K562 (cell line): ENCODE measurements around the gene TMEM86A. TPM values are rescaled to one million over a fixed set of nuclear protein-coding genes. Genes with fewer than 3 reads are reported as not detected.
"Not testable (repeated sequence)": the region's sequence is repeated elsewhere in the genome, so short reads cannot be mapped to it uniquely, and the experiment has no call there.

Source experiments
- ATAC-seq: fragments of 200-7000 bp; cut with Tn5 transposase; 3 replicates; pipeline ENCODE4 v1.9.1; 2020; ENCODE audit warnings: moderate library complexity
- BruUV-seq: library from RNA; stranded (reverse); fragments of 400-500 nt; replicated peaks from 2 replicates; lab custom pipeline; 2021; lab: Mats Ljungman, UMichigan
- CTCF ChIA-PET: fragments of 300-600 bp; formaldehyde crosslinking; extraction: SDS; loops from one replicate; lab custom pipeline; 2021; ENCODE audit warnings: low intra/inter-chr PET ratio; lab: Yijun Ruan, JAX
- POLR2A ChIA-PET: fragments of 300-600, 350-650 bp; sonication (Branson Sonifier 250); formaldehyde crosslinking; extraction: SDS; loops from one replicate; lab custom pipeline; 2021; ENCODE audit warnings: antibody characterized with exemption, inconsistent platforms; lab: Yijun Ruan, JAX
- DNase-seq, 4 experiments: peaks; one replicate each; pipeline versions ENCODE4 v3.0.0 to v3.0.0-alpha.2; 2011 to 2018; ENCODE audit warnings: low spot score in 3 of 4, mixed read lengths in 3 of 4; ENCODE audit errors: extremely low read depth in 1 of 4
- FAIRE-seq: peaks from 2 replicates; lab custom pipeline; 2011; peaks lifted over from hg19 to GRCh38; lab: Jason Lieb, UNC
- H2AFZ ChIP-seq: 2 replicates; pipeline ENCODE4 v1.6.0; 2011; ENCODE audit warnings: low read depth, low read length, control low read depth, inconsistent platforms
- H3K27ac ChIP-seq: fragments of 200-600 bp; 3 replicates; pipeline ENCODE4 v1.8.0; 2011; ENCODE audit warnings: low read depth, mild to moderate bottlenecking, control low read depth, inconsistent platforms, low read length, moderate library complexity, mixed read lengths; ENCODE audit errors: extremely low read depth
- H3K27me3 ChIP-seq, 2 experiments: fragments of 300-600 bp in 1 of 2; 2 replicates in 1 of 2; 3 replicates in 1 of 2; pipeline versions ENCODE4 v1.6.0 to v1.8.0; 2011; ENCODE audit warnings: inconsistent platforms in 2 of 2, low read length in 2 of 2, mild to moderate bottlenecking in 1 of 2, mixed read lengths in 1 of 2, moderate library complexity in 1 of 2; ENCODE audit not compliant: control insufficient read depth in 2 of 2, insufficient read depth in 2 of 2
- H3K36me3 ChIP-seq: fragments of 300-600 bp; 3 replicates; pipeline ENCODE4 v1.8.0; 2011; ENCODE audit warnings: mild to moderate bottlenecking, low read length, inconsistent platforms; ENCODE audit not compliant: control insufficient read depth, insufficient read depth
- H3K4me1 ChIP-seq, 2 experiments: fragments of 200-600 bp in 1 of 2; replicated peaks in 1 of 2; 2 replicates in 1 of 2; 3 replicates in 1 of 2; pipeline versions ENCODE4 v1.5.1 to v1.8.0; 2011; ENCODE audit warnings: inconsistent platforms in 2 of 2, low read length in 2 of 2, mild to moderate bottlenecking in 1 of 2, mixed read lengths in 1 of 2, moderate library complexity in 1 of 2; ENCODE audit not compliant: control insufficient read depth in 2 of 2, insufficient read depth in 2 of 2
- H3K4me2 ChIP-seq: 2 replicates; pipeline ENCODE4 v1.6.1; 2011; ENCODE audit warnings: low read length, control low read depth, inconsistent platforms, mixed read lengths; ENCODE audit not compliant: insufficient read depth
- H3K4me3 ChIP-seq: fragments of 200-600 bp; sonication (generic), shearing (Covaris generic); 2 replicates; pipeline ENCODE4 v1.5.1; 2016; ENCODE audit warnings: control low read depth, inconsistent platforms
- H3K79me2 ChIP-seq: fragments of 200-600 bp; 3 replicates; pipeline ENCODE4 v1.8.0; 2011; ENCODE audit warnings: low read length, inconsistent platforms; ENCODE audit not compliant: control insufficient read depth, insufficient read depth
- H3K9ac ChIP-seq, 2 experiments: 2 replicates each; pipeline versions ENCODE4 v1.6.0 to v1.6.1; 2011; ENCODE audit warnings: low read depth in 2 of 2, low read length in 2 of 2, control low read depth in 1 of 2, inconsistent platforms in 1 of 2, mild to moderate bottlenecking in 1 of 2, mixed read lengths in 1 of 2; ENCODE audit not compliant: insufficient read depth in 1 of 2
- H3K9me1 ChIP-seq: one replicate; pipeline ENCODE4 v1.6.0; 2011; ENCODE audit warnings: inconsistent platforms, mild to moderate bottlenecking, low read length, moderate library complexity; ENCODE audit not compliant: control insufficient read depth, insufficient read depth
- H3K9me3 ChIP-seq: replicated peaks from 2 replicates; pipeline ENCODE4 v1.5.1; 2011; ENCODE audit warnings: low read depth, low read length, inconsistent platforms; ENCODE audit not compliant: control insufficient read depth, insufficient read depth
- H4K20me1 ChIP-seq: replicated peaks from 2 replicates; pipeline ENCODE4 v1.6.1; 2011; ENCODE audit warnings: low read length, inconsistent platforms, mixed read lengths; ENCODE audit not compliant: control insufficient read depth, insufficient read depth
- BACH1 ChIP-seq: fragments of 200-800 bp; sonication (Bioruptor generic); IDR thresholded peaks from 2 replicates; pipeline ENCODE4 v1.6.1; 2016; ENCODE audit warnings: missing genetic modification characterization, missing compliant biosample characterization
- CBFA2T3 ChIP-seq: fragments of 450-650 bp; IDR thresholded peaks from 2 replicates; pipeline ENCODE4 v1.6.1; 2017
- CTBP1 ChIP-seq: fragments of 450-650 bp; IDR thresholded peaks from 2 replicates; pipeline ENCODE4 v1.6.1; 2016; ENCODE audit warnings: borderline replicate concordance
- ELF4 ChIP-seq: fragments of 450-650 bp; formaldehyde crosslinking; IDR thresholded peaks from 2 replicates; pipeline ENCODE4 v1.4.0; 2022; ENCODE audit warnings: missing genetic modification characterization
- ESRRA ChIP-seq: fragments of 450-650 bp; IDR thresholded peaks from 2 replicates; pipeline ENCODE4 v1.6.1; 2014; ENCODE audit warnings: low read depth, mild to moderate bottlenecking, moderate library complexity, borderline replicate concordance
- ILK ChIP-seq: fragments of 450-650 bp; IDR thresholded peaks from 2 replicates; pipeline ENCODE4 v1.6.1; 2016; ENCODE audit warnings: missing genetic modification characterization, low read depth, mild to moderate bottlenecking, missing compliant biosample characterization, moderate library complexity, borderline replicate concordance
- MYC ChIP-seq, 2 experiments: fragments of 250-450 bp in 1 of 2; sonication (Bioruptor Pico) in 1 of 2; IDR thresholded peaks; 2 replicates each; pipeline versions ENCODE4 v1.5.1 to v1.6.1; 2012 to 2021; ENCODE audit warnings: low read depth in 2 of 2, borderline replicate concordance in 1 of 2, improper control_type of control experiment in 1 of 2, low read length in 1 of 2, mild to moderate bottlenecking in 1 of 2, moderate library complexity in 1 of 2
- NCOR1 ChIP-seq: fragments of 450-650 bp; IDR thresholded peaks from 2 replicates; pipeline ENCODE4 v1.6.1; 2016; ENCODE audit warnings: mild to moderate bottlenecking, moderate library complexity
- NFIX ChIP-seq: fragments of 250-450 bp; sonication (Bioruptor Pico); IDR thresholded peaks from 2 replicates; pipeline ENCODE4 v1.4.0; 2020; ENCODE audit warnings: low read depth, mild to moderate bottlenecking, moderate library complexity
- NR2F6 ChIP-seq: fragments of 450-650 bp; formaldehyde crosslinking; IDR thresholded peaks from 2 replicates; pipeline ENCODE4 v1.4.0; 2020; ENCODE audit warnings: mild to moderate bottlenecking
- NR4A1 ChIP-seq, 2 experiments: fragments of 250-450 bp in 1 of 2; fragments of 450-650 bp in 1 of 2; sonication (Bioruptor Pico) in 1 of 2; IDR thresholded peaks; 2 replicates each; pipeline versions ENCODE4 v1.4.0 to v1.6.1; 2016 to 2020; ENCODE audit warnings: mild to moderate bottlenecking in 2 of 2, missing compliant biosample characterization in 1 of 2, missing genetic modification characterization in 1 of 2, moderate library complexity in 1 of 2
- SMAD4 ChIP-seq: fragments of 250-450 bp; sonication (Bioruptor Pico); conservative IDR thresholded peaks from 2 replicates; pipeline ENCODE4 v1.8.0; 2021; ENCODE audit warnings: inconsistent platforms, mild to moderate bottlenecking, moderate library complexity
- TFE3 ChIP-seq: fragments of 450-650 bp; formaldehyde crosslinking; IDR thresholded peaks from 2 replicates; pipeline ENCODE4 v1.4.0; 2020; ENCODE audit warnings: mild to moderate bottlenecking, mixed read lengths
- ZNF133 ChIP-seq: fragments of 250-450 bp; sonication (Bioruptor Pico); IDR thresholded peaks from 2 replicates; pipeline ENCODE4 v1.4.0; 2020; ENCODE audit warnings: mild to moderate bottlenecking
- WGBS: fragments of 100-300 bp; shearing (Covaris generic); methylation state at CpG from one replicate; pipeline ENCODE4 v1.1.6; 2016; ENCODE audit warnings: low coverage, mixed read lengths; ENCODE audit not compliant: insufficient coverage; ENCODE audit errors: missing lambda C conversion rate; 5-methylcytosine and 5-hydroxymethylcytosine counted together
- in situ Hi-C: fragments of 300-500 bp; cut with MboI; formaldehyde crosslinking; loops from 4 replicates; pipeline ENCODE4 v1.15.0; 2018; ENCODE audit warnings: inconsistent platforms, mixed read lengths
- intact Hi-C: fragments of 100-400 bp; cut with micrococcal nuclease; formaldehyde crosslinking; loops from 2 replicates; pipeline ENCODE4 v1.14.2; 2022
- polyA plus RNA-seq, 8 experiments: library from polyadenylated mRNA; depleted of rRNA in 4 of 8; stranded (reverse) in 5 of 8; unstranded in 3 of 8; fragments of >200 nt; fragmentation: Nextera tagmentation in 2 of 8; fragmentation: Illumina TruSeq in 1 of 8; extraction: Ambion mirVana in 2 of 8; extraction: Trizol in 1 of 8; gene quantifications; 2 replicates each; pipeline versions ENCODE4 v1.2.1 to v1.2.3, GENCODE V29; 2011 to 2014; ENCODE audit warnings: inconsistent platforms in 1 of 8, missing spikeins in 1 of 8
- total RNA-seq, 7 experiments: library from RNA; depleted of rRNA in 6 of 7; stranded (reverse); fragments of >200 nt in 6 of 7; fragmentation: Illumina TruSeq in 2 of 7; extraction: Trizol in 2 of 7; gene quantifications; 2 replicates each; pipeline versions ENCODE4 v1.2.1 to v1.2.3, GENCODE V29; 2011 to 2021; ENCODE audit warnings: low replicate concordance in 1 of 7

TMEM86A gene
- total and polyA plus RNA-seq, 9 of the 15 experiments (the other 6 are each of a cell fraction or from before 2014, with no cell fraction given) = 0.22 to 1.3 (median 0.40) TPM; not detected in 2

GRCh38 chr11:18684267-18684666, 14.3 kb upstream of the TMEM86A start:
- H3K79me2 ChIP-seq = no peaks in the 10 kb centered on the region
- no peaks in the 10 kb centered on the region for H3K9me1 ChIP-seq
- TF ChIP-seq ESRRA = peak; percentile 65; the same call in 1 of the 2 replicates
- no peak for TF ChIP-seq NR2F6 (CRISPR knock-in tag)
- TF ChIP-seq MYC (IDR thresholded peaks at IDR 0.05; ENCODE audit: low read depth, low read length) = no peak
- TF ChIP-seq MYC (CRISPR knock-in tag; IDR thresholded peaks at IDR 0.05; ENCODE audit: borderline replicate concordance, low read depth) = no peak
- no peak for TF ChIP-seq SMAD4 (CRISPR knock-in tag)
- H3K27me3 ChIP-seq = no peaks in the 10 kb centered on the region
- 0% methylated on average over 1 of the region's 1 CpG for WGBS
- no peak for DNase-seq
- no peaks in the 10 kb centered on the region; a peak in 3 of 5 replicates for H3K4me1 ChIP-seq
- no peaks in the 10 kb centered on the region for H3K9me3 ChIP-seq
- CTCF ChIA-PET = no interaction called here
- in situ Hi-C loops (no loop called here), intact Hi-C loops (no loop called here)
- no peaks in the 10 kb centered on the region for H3K36me3 ChIP-seq
- H3K4me3 ChIP-seq = no peak overlapping the region
- POLR2A ChIA-PET = interaction anchor here (1.2 kb wide), 1 partner anchor 18 kb away, joined by 3 read pairs; no protein-coding TSS in a partner anchor
- no peak overlapping the region for H3K27ac ChIP-seq
- FAIRE-seq = no peak
- no peak overlapping the region for H3K9ac ChIP-seq
- no peak for ATAC-seq
- no TSS peak for BruUV-seq
- H2AFZ ChIP-seq = no peak overlapping the region
- no peak overlapping the region for H3K4me2 ChIP-seq
- no peaks in the 10 kb centered on the region for H4K20me1 ChIP-seq

- BruUV-seq, intact Hi-C loops, H3K9me3 ChIP-seq, CTCF ChIA-PET, in situ Hi-C loops, POLR2A ChIA-PET, H3K9ac ChIP-seq, H3K79me2 ChIP-seq, H3K27me3 ChIP-seq, H3K27ac ChIP-seq, H4K20me1 ChIP-seq, H3K9me1 ChIP-seq, H3K4me3 ChIP-seq, H3K36me3 ChIP-seq: not testable (repeated sequence)
- FAIRE-seq = peak; percentile 78
- ATAC-seq = peak; percentile 47
- H2AFZ ChIP-seq = peak overlapping the region; percentile 72
- peak in 1 of 4 experiments; percentile 66 for DNase-seq
- H3K4me1 ChIP-seq = peaks cover 3 to 17% of the 10 kb centered on the region in 2 experiments
- WGBS = 31% methylated on average over 4 of the region's 4 CpGs
- peak overlapping the region; percentile 46 for H3K4me2 ChIP-seq
- TF ChIP-seq ILK (tag) (peak; percentile 75), TFE3 (CRISPR knock-in tag) (peak; percentile 53), CTBP1 (peak; percentile 42; the same call in 1 of the 2 replicates), ZNF133 (CRISPR knock-in tag) (peak; percentile 80; the same call in 1 of the 2 replicates), NCOR1 (0 out of 2 replicates have a peak, but pooled peaks have one; percentile 5), NFIX (CRISPR knock-in tag) (0 out of 2 replicates have a peak, but pooled peaks have one; percentile 7), ELF4 (peak; percentile 93), CBFA2T3 (peak; percentile 39), BACH1 (tag) (peak; percentile 88), NR4A1 (CRISPR knock-in tag; IDR thresholded peaks at IDR 0.05) (0 out of 2 replicates have a peak, but pooled peaks have one; percentile 56), NR4A1 (tag; IDR thresholded peaks at IDR 0.05) (peak; percentile 99)
Measured at GRCh38 chr11:18691467-18692140, 7.0 kb upstream of the TMEM86A start.
